Gastrocnemius medialis (tissue), 4 donors: Measurements from ENCODE around the gene TMEM131L.

Source experiments
- POLR2A ChIP-seq, 2 donors: fragments of 450-650 bp; IDR thresholded peaks; one replicate each; pipeline ENCODE4 v1.6.1; 2017; ENCODE audit warnings: antibody characterized with exemption in 2 of 2, mild to moderate bottlenecking in 2 of 2, moderate library complexity in 2 of 2
- TF ChIP-seq, protein P1 (sequence below), 5 experiments: fragments of 450-650 bp in 3 of 5; fragments of 200-600 bp in 2 of 5; sonication (generic) in 2 of 5; IDR thresholded peaks in 4 of 5; conservative IDR thresholded peaks in 1 of 5; 1 replicate in 4 of 5; 2 replicates in 1 of 5; pipeline ENCODE4 v1.5.1; 2016 to 2019; ENCODE audit warnings: antibody characterized with exemption in 5 of 5, mild to moderate bottlenecking in 3 of 5, moderate library complexity in 3 of 5

GRCh38 chr4:153683763-153684181 is 217.6 kb downstream of the TMEM131L start:
- TF ChIP-seq, protein P1, sequence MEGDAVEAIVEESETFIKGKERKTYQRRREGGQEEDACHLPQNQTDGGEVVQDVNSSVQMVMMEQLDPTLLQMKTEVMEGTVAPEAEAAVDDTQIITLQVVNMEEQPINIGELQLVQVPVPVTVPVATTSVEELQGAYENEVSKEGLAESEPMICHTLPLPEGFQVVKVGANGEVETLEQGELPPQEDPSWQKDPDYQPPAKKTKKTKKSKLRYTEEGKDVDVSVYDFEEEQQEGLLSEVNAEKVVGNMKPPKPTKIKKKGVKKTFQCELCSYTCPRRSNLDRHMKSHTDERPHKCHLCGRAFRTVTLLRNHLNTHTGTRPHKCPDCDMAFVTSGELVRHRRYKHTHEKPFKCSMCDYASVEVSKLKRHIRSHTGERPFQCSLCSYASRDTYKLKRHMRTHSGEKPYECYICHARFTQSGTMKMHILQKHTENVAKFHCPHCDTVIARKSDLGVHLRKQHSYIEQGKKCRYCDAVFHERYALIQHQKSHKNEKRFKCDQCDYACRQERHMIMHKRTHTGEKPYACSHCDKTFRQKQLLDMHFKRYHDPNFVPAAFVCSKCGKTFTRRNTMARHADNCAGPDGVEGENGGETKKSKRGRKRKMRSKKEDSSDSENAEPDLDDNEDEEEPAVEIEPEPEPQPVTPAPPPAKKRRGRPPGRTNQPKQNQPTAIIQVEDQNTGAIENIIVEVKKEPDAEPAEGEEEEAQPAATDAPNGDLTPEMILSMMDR (IDR thresholded peaks at IDR 0.05 in 4 of 5, conservative IDR thresholded peaks at IDR 0.05 in 1 of 5), result no peak
- TF ChIP-seq POLR2A (IDR thresholded peaks at IDR 0.05), result no peak
